MCF 10A (cell line): ENCODE measurements around the gene NIPAL1. TPM values are rescaled to one million over a fixed set of nuclear protein-coding genes. Genes with fewer than 3 reads are reported as not detected.
"Not testable (repeated sequence)": the region's sequence is repeated elsewhere in the genome, so short reads cannot be mapped to it uniquely, and the experiment has no call there.

Experiments used
- BruUV-seq: library from RNA; stranded (reverse); fragments of 400-500 nt; replicated peaks from 2 replicates; lab custom pipeline; 2021; lab: Mats Ljungman, UMichigan
- CTCF ChIA-PET: fragments of 300-600 bp; sonication (Branson Sonifier 250); formaldehyde crosslinking; extraction: SDS; loops from one replicate; lab custom pipeline; 2021; ENCODE audit warnings: antibody characterized with exemption, inconsistent platforms; lab: Yijun Ruan, JAX
- POLR2A ChIA-PET: fragments of 300-600, 350-650 bp; sonication (Branson Sonifier 250); formaldehyde crosslinking; extraction: SDS; loops from one replicate; lab custom pipeline; 2020; ENCODE audit warnings: antibody characterized with exemption, inconsistent platforms; lab: Yijun Ruan, JAX
- DNase-seq: peaks from one replicate; pipeline ENCODE4 v3.0.0-alpha.2; 2018; ENCODE audit not compliant: unreplicated experiment
- H3K27ac Mint-ChIP-seq: one replicate; pipeline ENCODE4 v1.8.0; 2022; ENCODE audit warnings: mild to moderate bottlenecking, low read depth, mixed read lengths; ENCODE audit not compliant: unreplicated experiment
- H3K27me3 Mint-ChIP-seq: one replicate; pipeline ENCODE4 v1.8.0; 2022; ENCODE audit warnings: mixed read lengths; ENCODE audit not compliant: insufficient read depth, unreplicated experiment
- H3K36me3 Mint-ChIP-seq: one replicate; pipeline ENCODE4 v1.8.0; 2022; ENCODE audit warnings: mild to moderate bottlenecking, moderate library complexity, mixed read lengths; ENCODE audit not compliant: insufficient read depth, unreplicated experiment
- H3K4me1 Mint-ChIP-seq: one replicate; pipeline ENCODE4 v1.8.0; 2022; ENCODE audit warnings: mixed read lengths; ENCODE audit not compliant: insufficient read depth, unreplicated experiment
- H3K4me3 Mint-ChIP-seq: one replicate; pipeline ENCODE4 v1.8.0; 2022; ENCODE audit warnings: mild to moderate bottlenecking, moderate library complexity, mixed read lengths; ENCODE audit not compliant: unreplicated experiment
- H3K9me3 Mint-ChIP-seq: one replicate; pipeline ENCODE4 v1.8.0; 2022; ENCODE audit warnings: mixed read lengths; ENCODE audit not compliant: unreplicated experiment
- intact Hi-C: fragments of 100-400 bp; cut with micrococcal nuclease; formaldehyde crosslinking; loops from 2 replicates; pipeline ENCODE4 v1.14.1; 2022
- total RNA-seq: library from RNA; stranded (reverse); gene quantifications from 2 replicates; pipeline ENCODE4 v1.2.3, GENCODE V29; 2022
- TF ChIP-seq, protein P1 (sequence below): fragments of 200-600 bp; IDR thresholded peaks from one replicate; pipeline ENCODE4 v1.8.0; 2022; ENCODE audit warnings: antibody characterized with exemption, mild to moderate bottlenecking; ENCODE audit not compliant: unreplicated experiment

NIPAL1 gene
- total RNA-seq, 1 experiment from 2014 or later: 10.0 TPM

DNA sequence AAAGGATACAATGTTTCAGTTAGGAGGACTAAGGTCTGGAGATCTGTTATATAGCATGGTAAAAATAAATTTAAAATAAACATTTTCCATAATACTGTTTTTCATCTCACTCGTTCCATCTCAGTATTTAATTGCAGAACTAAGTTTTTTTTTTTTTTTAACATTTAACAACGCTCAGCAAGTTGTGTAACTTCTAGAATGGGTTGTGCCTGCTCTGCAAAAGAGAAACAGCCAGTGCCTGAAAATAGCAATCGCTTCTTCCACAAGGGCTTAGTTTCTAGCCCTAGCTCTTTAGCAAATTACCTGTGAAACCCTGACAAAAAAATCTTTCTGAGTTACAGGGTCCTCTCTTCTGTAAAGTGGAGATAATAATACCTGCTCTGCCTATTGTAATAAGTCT is 42.0 kb upstream of the NIPAL1 start:
- ChIA-PET CTCF (no interaction called here), POLR2A (no interaction called here)
- Mint-ChIP-seq H3K4me1 (no peaks in the 10 kb centered on the region), H3K9me3 (no peaks in the 10 kb centered on the region), H3K27me3 (no peaks in the 10 kb centered on the region), H3K4me3 (no peak overlapping the region), H3K27ac (no peak overlapping the region), H3K36me3 (no peaks in the 10 kb centered on the region)
- TF ChIP-seq, protein P1, sequence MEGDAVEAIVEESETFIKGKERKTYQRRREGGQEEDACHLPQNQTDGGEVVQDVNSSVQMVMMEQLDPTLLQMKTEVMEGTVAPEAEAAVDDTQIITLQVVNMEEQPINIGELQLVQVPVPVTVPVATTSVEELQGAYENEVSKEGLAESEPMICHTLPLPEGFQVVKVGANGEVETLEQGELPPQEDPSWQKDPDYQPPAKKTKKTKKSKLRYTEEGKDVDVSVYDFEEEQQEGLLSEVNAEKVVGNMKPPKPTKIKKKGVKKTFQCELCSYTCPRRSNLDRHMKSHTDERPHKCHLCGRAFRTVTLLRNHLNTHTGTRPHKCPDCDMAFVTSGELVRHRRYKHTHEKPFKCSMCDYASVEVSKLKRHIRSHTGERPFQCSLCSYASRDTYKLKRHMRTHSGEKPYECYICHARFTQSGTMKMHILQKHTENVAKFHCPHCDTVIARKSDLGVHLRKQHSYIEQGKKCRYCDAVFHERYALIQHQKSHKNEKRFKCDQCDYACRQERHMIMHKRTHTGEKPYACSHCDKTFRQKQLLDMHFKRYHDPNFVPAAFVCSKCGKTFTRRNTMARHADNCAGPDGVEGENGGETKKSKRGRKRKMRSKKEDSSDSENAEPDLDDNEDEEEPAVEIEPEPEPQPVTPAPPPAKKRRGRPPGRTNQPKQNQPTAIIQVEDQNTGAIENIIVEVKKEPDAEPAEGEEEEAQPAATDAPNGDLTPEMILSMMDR: no peak
- no peak for DNase-seq
- intact Hi-C loops: no loop called here
- BruUV-seq: no TSS peak

DNA sequence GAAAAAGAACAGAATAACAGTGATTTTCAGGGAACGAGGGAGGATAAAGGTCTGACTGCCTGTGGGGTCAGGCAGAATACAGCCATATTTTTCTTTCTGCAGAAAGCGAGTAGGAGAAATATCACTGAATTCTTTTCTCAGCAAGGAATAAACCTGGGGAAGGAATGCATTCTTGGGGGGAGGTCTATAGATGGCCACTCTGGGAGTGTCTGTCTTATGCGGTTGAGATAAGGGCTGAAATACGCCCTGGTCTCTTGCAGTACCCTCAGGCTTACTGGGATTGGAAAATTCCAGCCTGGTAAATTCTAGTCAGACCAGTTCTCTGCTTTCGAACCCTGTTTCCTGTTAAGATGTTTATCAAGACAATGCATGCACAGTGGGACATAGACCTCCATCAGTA is 26.4 kb upstream of the NIPAL1 start:
- DNase-seq: no peak
- Mint-ChIP-seq H3K36me3 (no peaks in the 10 kb centered on the region), H3K27me3 (no peaks in the 10 kb centered on the region), H3K27ac (no peak overlapping the region), H3K9me3 (no peaks in the 10 kb centered on the region), H3K4me3 (no peak overlapping the region), H3K4me1 (no peaks in the 10 kb centered on the region)
- BruUV-seq: no TSS peak
- intact Hi-C loops: no loop called here
- POLR2A ChIA-PET: no interaction called here
- TF ChIP-seq, protein P1: no peak
- CTCF ChIA-PET: no interaction called here

DNA sequence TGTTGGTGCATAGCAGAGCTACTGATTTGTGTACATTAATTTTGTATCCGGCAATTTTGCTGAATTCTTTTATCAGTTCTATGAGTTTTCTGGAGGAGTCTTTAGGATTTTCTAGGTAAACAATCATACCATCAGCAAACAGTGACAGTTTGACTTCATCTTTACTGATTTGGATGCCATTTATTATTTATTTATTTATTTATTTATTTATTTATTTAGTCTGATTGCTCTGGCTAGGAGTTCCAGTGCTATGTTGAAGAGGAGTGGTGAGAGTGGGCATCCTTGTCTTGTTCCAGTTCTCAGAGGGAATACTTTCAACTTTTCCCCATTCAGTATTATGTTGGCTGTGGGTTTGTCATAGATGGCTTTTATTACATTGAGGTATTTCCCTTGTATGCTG is 24.1 kb upstream of the NIPAL1 start:
- POLR2A ChIA-PET, intact Hi-C loops, H3K9me3 Mint-ChIP-seq, H3K4me3 Mint-ChIP-seq, DNase-seq, H3K4me1 Mint-ChIP-seq, H3K36me3 Mint-ChIP-seq, H3K27me3 Mint-ChIP-seq, BruUV-seq, H3K27ac Mint-ChIP-seq: not testable (repeated sequence)
- CTCF ChIA-PET: interaction anchor here (1.0 kb wide), 1 partner anchor 57 kb away, joined by 3 read pairs; no protein-coding TSS in a partner anchor

DNA sequence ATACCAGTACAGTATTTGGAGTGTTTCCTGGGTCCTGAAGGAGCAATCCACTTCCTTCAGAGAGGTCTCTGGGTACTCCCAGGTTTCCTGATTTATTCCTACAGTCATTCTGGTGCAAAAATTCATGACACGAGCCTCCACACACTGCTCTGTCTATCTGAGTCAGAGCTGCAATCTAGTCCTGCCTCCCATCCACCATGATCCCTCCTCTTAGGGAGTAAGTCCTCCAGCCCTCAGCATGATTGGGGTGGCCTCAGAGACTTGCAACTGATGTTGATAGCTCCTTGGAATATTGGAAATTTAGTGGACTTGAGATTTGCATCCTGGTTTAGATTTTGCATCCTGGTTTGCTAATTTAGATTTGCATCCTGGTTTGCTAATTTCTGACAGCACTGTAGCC is 20.6 kb upstream of the NIPAL1 start:
- H3K9me3 Mint-ChIP-seq: no peaks in the 10 kb centered on the region
- BruUV-seq: no TSS peak
- H3K27ac Mint-ChIP-seq: no peak overlapping the region
- no peak overlapping the region for H3K4me3 Mint-ChIP-seq
- DNase-seq: no peak
- no peaks in the 10 kb centered on the region for H3K27me3 Mint-ChIP-seq
- no peaks in the 10 kb centered on the region for H3K36me3 Mint-ChIP-seq
- ChIA-PET CTCF (interaction anchor here (1.4 kb wide), 1 partner anchor 39 kb away, joined by 3 read pairs; no protein-coding TSS in a partner anchor), POLR2A (no interaction called here)
- intact Hi-C loops: no loop called here
- TF ChIP-seq, protein P1: no peak
- H3K4me1 Mint-ChIP-seq: no peaks in the 10 kb centered on the region

DNA sequence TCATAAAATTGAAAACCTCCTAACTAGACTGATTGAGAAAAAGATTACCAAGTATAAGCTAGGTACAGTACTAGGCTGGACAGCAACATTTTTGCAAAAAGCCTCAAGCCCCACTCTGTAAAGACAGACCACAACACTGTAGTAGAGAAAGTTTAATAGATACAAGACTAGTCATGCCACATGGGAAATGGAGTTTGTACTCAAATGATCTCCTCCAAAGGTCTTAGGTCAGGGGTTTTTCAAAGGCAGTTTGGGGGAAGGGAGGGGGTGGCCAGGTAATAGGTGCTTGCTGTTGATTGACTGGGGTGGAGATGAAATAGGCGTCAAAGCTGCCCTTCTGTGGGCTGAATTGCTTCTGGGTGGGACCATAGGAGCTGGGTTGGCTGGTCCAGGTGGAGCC is 14.3 kb upstream of the NIPAL1 start:
- TF ChIP-seq, protein P1: no peak
- no peaks in the 10 kb centered on the region for H3K27me3 Mint-ChIP-seq
- H3K4me1 Mint-ChIP-seq: no peaks in the 10 kb centered on the region
- H3K9me3 Mint-ChIP-seq: no peaks in the 10 kb centered on the region
- no TSS peak for BruUV-seq
- CTCF ChIA-PET: interaction anchor here (0.6 to 4.4 kb wide), 11 partner anchors 9 to 251 kb away, joined by 3 to 24 read pairs (median 4); no protein-coding TSS in a partner anchor
- POLR2A ChIA-PET: no interaction called here
- no peak overlapping the region for H3K27ac Mint-ChIP-seq
- no peak overlapping the region for H3K4me3 Mint-ChIP-seq
- intact Hi-C loops: loop anchor here (2.0 to 5.0 kb wide), 2 partner anchors 85 to 545 kb away; no protein-coding TSS in a partner anchor
- no peaks in the 10 kb centered on the region for H3K36me3 Mint-ChIP-seq
- DNase-seq: no peak
